Endothelial cell of umbilical vein (primary cell): ENCODE results near the gene SCTR. TPM values are rescaled to one million over a fixed set of nuclear protein-coding genes. Genes with fewer than 3 reads are reported as not detected.

Experiments
- BruUV-seq: library from RNA; stranded (reverse); fragments of 400-500 nt; replicated peaks from 2 replicates; lab custom pipeline; 2021; lab: Mats Ljungman, UMichigan
- CTCF ChIA-PET: fragments of 300-600, 350-600 bp; sonication (Branson Sonifier 250); formaldehyde crosslinking; loops from one replicate; lab custom pipeline; 2021; ENCODE audit warnings: antibody characterized with exemption, inconsistent platforms; lab: Charles Lee
- POLR2A ChIA-PET: fragments of 300-600, 350-600 bp; sonication (Branson Sonifier 250); formaldehyde crosslinking; loops from one replicate; lab custom pipeline; 2021; ENCODE audit warnings: antibody characterized with exemption, inconsistent platforms; lab: Charles Lee
- DNase-seq: peaks from one replicate; pipeline ENCODE4 v3.0.0-alpha.2; 2011; ENCODE audit warnings: low read depth, low spot score
- FAIRE-seq: peaks from 2 replicates; lab custom pipeline; 2011; peaks lifted over from hg19 to GRCh38; lab: Jason Lieb, UNC
- H2AFZ ChIP-seq: 2 replicates; pipeline ENCODE4 v1.6.0; 2012; ENCODE audit warnings: low read depth, low read length, control low read depth, inconsistent platforms
- H3K27ac ChIP-seq: 2 replicates; pipeline ENCODE4 v1.5.1; 2011; ENCODE audit warnings: low read depth, mild to moderate bottlenecking, control low read depth, low read length, moderate library complexity; ENCODE audit not compliant: insufficient read depth
- H3K27me3 ChIP-seq, 2 experiments: 2 replicates each; pipeline versions ENCODE4 v1.6.0 to v1.6.1; 2011; ENCODE audit warnings: low read length in 2 of 2, mixed read lengths in 1 of 2; ENCODE audit not compliant: control insufficient read depth in 2 of 2, insufficient read depth in 2 of 2
- H3K36me3 ChIP-seq, 2 experiments: 2 replicates in 1 of 2; 3 replicates in 1 of 2; pipeline ENCODE4 v1.5.1; 2011; ENCODE audit warnings: low read length in 2 of 2, mild to moderate bottlenecking in 1 of 2, moderate library complexity in 1 of 2; ENCODE audit not compliant: control insufficient read depth in 2 of 2, insufficient read depth in 2 of 2; ENCODE audit errors: extremely low read depth in 1 of 2
- H3K4me1 ChIP-seq: 3 replicates; pipeline ENCODE4 v1.5.1; 2011; ENCODE audit warnings: mild to moderate bottlenecking, low read length; ENCODE audit not compliant: control insufficient read depth, insufficient read depth; ENCODE audit errors: extremely low read depth
- H3K4me2 ChIP-seq: 2 replicates; pipeline ENCODE4 v1.6.1; 2011; ENCODE audit warnings: low read length, control low read depth, mixed read lengths; ENCODE audit not compliant: insufficient read depth
- H3K4me3 ChIP-seq, 3 experiments: fragments of 200-600 bp in 1 of 3; sonication (generic), shearing (Covaris generic) in 1 of 3; replicated peaks in 1 of 3; 2 replicates each; pipeline ENCODE4 v1.5.1; 2011 to 2016; ENCODE audit warnings: control low read depth in 3 of 3, low read length in 3 of 3, mild to moderate bottlenecking in 2 of 3, inconsistent platforms in 1 of 3, low read depth in 1 of 3, moderate library complexity in 1 of 3; ENCODE audit not compliant: insufficient read depth in 1 of 3
- H3K79me2 ChIP-seq: 2 replicates; pipeline ENCODE4 v1.6.0; 2012; ENCODE audit warnings: low read length, inconsistent platforms; ENCODE audit not compliant: control insufficient read depth, insufficient read depth
- H3K9ac ChIP-seq: replicated peaks from 2 replicates; pipeline ENCODE3; 2011; ENCODE audit warnings: low read length, control low read depth; ENCODE audit not compliant: insufficient read depth; ENCODE audit errors: extremely low read depth
- H3K9me1 ChIP-seq: replicated peaks from 3 replicates; pipeline ENCODE4 v1.6.0; 2011; ENCODE audit warnings: mild to moderate bottlenecking, low read length; ENCODE audit not compliant: control insufficient read depth, insufficient read depth; ENCODE audit errors: extremely low read depth
- H3K9me3 ChIP-seq: replicated peaks from 2 replicates; pipeline ENCODE4 v1.5.1; 2012; ENCODE audit warnings: low read length, inconsistent platforms; ENCODE audit not compliant: control insufficient read depth, insufficient read depth
- H4K20me1 ChIP-seq: replicated peaks from 2 replicates; pipeline ENCODE3; 2011; ENCODE audit warnings: mild to moderate bottlenecking, low read length; ENCODE audit not compliant: control insufficient read depth, insufficient read depth; ENCODE audit errors: extremely low read depth
- EZH2 ChIP-seq: IDR thresholded peaks from 2 replicates; pipeline ENCODE4 v1.6.1; 2012; ENCODE audit warnings: borderline replicate concordance, low read depth, mild to moderate bottlenecking, moderate library complexity, low read length, inconsistent platforms; ENCODE audit not compliant: severe bottlenecking
- FOS ChIP-seq: IDR thresholded peaks from 2 replicates; pipeline ENCODE4 v1.6.1; 2011; ENCODE audit warnings: mild to moderate bottlenecking, low read length, moderate library complexity, borderline replicate concordance; ENCODE audit not compliant: insufficient read depth
- GATA2 ChIP-seq: IDR thresholded peaks from 2 replicates; pipeline ENCODE4 v1.7.0; 2011; ENCODE audit warnings: low read depth, mild to moderate bottlenecking, moderate library complexity, mixed read lengths, low read length; ENCODE audit not compliant: insufficient read length, insufficient read depth
- JUN ChIP-seq: IDR thresholded peaks from 2 replicates; pipeline ENCODE4 v1.6.1; 2011; ENCODE audit warnings: borderline replicate concordance, low read depth; ENCODE audit not compliant: insufficient read length, insufficient read depth
- MYC ChIP-seq: IDR thresholded peaks from one replicate; pipeline ENCODE4 v1.6.1; 2011; ENCODE audit warnings: mild to moderate bottlenecking, low read depth, low read length
- POLR2A ChIP-seq: IDR thresholded peaks from 2 replicates; pipeline ENCODE4 v1.6.1; 2012; ENCODE audit warnings: low read depth, mild to moderate bottlenecking, control low read depth, low read length
- POLR2AphosphoS5 ChIP-seq: IDR thresholded peaks from 2 replicates; pipeline ENCODE4 v1.6.1; 2012; ENCODE audit warnings: low read depth, mild to moderate bottlenecking, control low read depth, low read length, moderate library complexity; ENCODE audit not compliant: insufficient read depth
- dilution Hi-C: fragments of 300-500 bp; cut with MboI; formaldehyde crosslinking; loops from one replicate; pipeline ENCODE4 v1.15.0; 2019; ENCODE audit warnings: low sequenced_read_pairs; ENCODE audit not compliant: extremely low pct_ligation_motif_present
- intact Hi-C: fragments of 100-400 bp; cut with micrococcal nuclease; formaldehyde crosslinking; loops from one replicate; pipeline ENCODE4 v1.10.0; 2022
- polyA plus RNA-seq, 4 experiments: library from polyadenylated mRNA; depleted of rRNA in 3 of 4; stranded (reverse) in 3 of 4; unstranded in 1 of 4; fragments of >200 nt; gene quantifications; 2 replicates each; pipeline versions ENCODE4 v1.2.1 to v1.2.3, GENCODE V29; 2011 to 2012; ENCODE audit warnings: missing spikeins in 1 of 4
- total RNA-seq: library from RNA; stranded (reverse); gene quantifications from 2 replicates; pipeline ENCODE4 v1.2.3, GENCODE V29; 2021
- TF ChIP-seq, protein P1 (sequence below): IDR thresholded peaks from 2 replicates; pipeline ENCODE4 v1.6.1; 2011; ENCODE audit not compliant: insufficient read depth, insufficient read length
- TF ChIP-seq, protein P2 (sequence below), 2 donors: IDR thresholded peaks; 1 replicate in 1 of 2; 2 replicates in 1 of 2; pipeline ENCODE4 v1.5.1; 2011; ENCODE audit warnings: low read length in 2 of 2, mild to moderate bottlenecking in 2 of 2, moderate library complexity in 2 of 2, control low read depth in 1 of 2, inconsistent platforms in 1 of 2, low read depth in 1 of 2; ENCODE audit not compliant: insufficient read depth in 1 of 2; ENCODE audit errors: extremely low read depth in 1 of 2

Gene SCTR
- total and polyA plus RNA-seq, 2 donors (not counting 3 experiments of a cell fraction or from before 2014, with no cell fraction given), result not detected

DNA sequence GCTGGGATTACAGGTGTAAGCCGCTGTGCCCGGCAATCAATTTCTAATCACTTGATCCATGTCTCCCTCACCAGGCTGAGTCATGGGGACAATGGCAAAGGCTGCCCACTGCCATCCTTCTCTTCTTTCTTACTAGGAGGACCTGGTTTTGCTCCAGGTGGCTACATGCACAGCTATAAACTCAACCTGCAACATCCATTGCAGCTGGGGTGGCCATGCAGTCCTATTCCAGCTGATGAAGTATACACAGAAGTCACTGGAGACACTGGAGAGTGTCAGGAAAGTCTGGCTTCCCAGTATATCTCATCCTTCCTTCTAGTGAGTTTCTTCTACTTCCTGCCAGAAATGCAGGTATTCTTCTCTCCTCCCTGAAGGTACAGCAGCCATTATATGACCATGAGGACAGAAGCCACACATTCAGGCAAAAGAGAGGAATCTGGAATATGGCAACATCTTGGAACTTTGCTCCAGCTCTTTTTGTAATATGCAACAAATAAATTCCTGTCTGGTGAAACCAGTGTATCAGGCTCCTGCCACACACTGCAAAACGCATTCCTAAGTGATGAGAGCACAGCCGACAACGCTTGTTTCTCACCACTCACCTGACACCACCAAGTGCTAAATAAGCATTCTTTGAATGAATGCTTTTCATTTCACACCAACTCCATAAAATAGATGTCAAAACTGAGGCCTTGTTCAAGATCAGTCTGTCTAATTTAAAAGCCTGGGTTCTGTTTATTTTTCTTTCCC, 32.3 kb downstream of the SCTR start:
- FAIRE-seq, result no peak
- Histone ChIP-seq H3K4me1 (peaks cover 3% of the 10 kb centered on the region), H3K27me3 (peaks cover 0 to 3% of the 10 kb centered on the region in 2 experiments), H3K4me3 (no peak overlapping the region), H3K9me1 (no peaks in the 10 kb centered on the region), H3K79me2 (no peaks in the 10 kb centered on the region), H3K9ac (no peak overlapping the region), H4K20me1 (no peaks in the 10 kb centered on the region), H2AFZ (no peak overlapping the region), H3K4me2 (no peak overlapping the region), H3K9me3 (no peaks in the 10 kb centered on the region), H3K36me3 (no peaks in the 10 kb centered on the region), H3K27ac (no peak overlapping the region)
- no TSS peak for BruUV-seq
- dilution Hi-C loops, result no loop called here
- ChIA-PET CTCF (no interaction called here), POLR2A (no interaction called here)
- TF ChIP-seq JUN (peak; percentile 55), EZH2 (no peak)
- peak; percentile 49 for DNase-seq
- intact Hi-C loops, result no loop called here

GRCh38 chr2:119490653-119491195, 33.6 kb downstream of the SCTR start:
- ChIA-PET POLR2A (no interaction called here), CTCF (interaction anchor here (2.0 kb wide), 1 partner anchor 15 kb away, joined by 8 read pairs; no protein-coding TSS in a partner anchor)
- Histone ChIP-seq H3K4me1 (peaks cover 3% of the 10 kb centered on the region), H3K9me3 (no peaks in the 10 kb centered on the region), H3K9ac (no peak overlapping the region), H3K9me1 (no peaks in the 10 kb centered on the region), H3K4me2 (no peak overlapping the region), H4K20me1 (no peaks in the 10 kb centered on the region), H3K36me3 (no peaks in the 10 kb centered on the region), H3K4me3 (no peak overlapping the region), H3K79me2 (no peaks in the 10 kb centered on the region), H2AFZ (no peak overlapping the region), H3K27me3 (peaks cover 0 to 3% of the 10 kb centered on the region in 2 experiments), H3K27ac (no peak overlapping the region)
- no TSS peak for BruUV-seq
- TF ChIP-seq POLR2A (no peak), JUN (no peak), MYC (no peak), GATA2 (no peak), EZH2 (no peak), POLR2AphosphoS5 (no peak), FOS (no peak)
- TF ChIP-seq, protein P1, sequence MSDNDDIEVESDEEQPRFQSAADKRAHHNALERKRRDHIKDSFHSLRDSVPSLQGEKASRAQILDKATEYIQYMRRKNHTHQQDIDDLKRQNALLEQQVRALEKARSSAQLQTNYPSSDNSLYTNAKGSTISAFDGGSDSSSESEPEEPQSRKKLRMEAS, result no peak
- TF ChIP-seq, protein P2, sequence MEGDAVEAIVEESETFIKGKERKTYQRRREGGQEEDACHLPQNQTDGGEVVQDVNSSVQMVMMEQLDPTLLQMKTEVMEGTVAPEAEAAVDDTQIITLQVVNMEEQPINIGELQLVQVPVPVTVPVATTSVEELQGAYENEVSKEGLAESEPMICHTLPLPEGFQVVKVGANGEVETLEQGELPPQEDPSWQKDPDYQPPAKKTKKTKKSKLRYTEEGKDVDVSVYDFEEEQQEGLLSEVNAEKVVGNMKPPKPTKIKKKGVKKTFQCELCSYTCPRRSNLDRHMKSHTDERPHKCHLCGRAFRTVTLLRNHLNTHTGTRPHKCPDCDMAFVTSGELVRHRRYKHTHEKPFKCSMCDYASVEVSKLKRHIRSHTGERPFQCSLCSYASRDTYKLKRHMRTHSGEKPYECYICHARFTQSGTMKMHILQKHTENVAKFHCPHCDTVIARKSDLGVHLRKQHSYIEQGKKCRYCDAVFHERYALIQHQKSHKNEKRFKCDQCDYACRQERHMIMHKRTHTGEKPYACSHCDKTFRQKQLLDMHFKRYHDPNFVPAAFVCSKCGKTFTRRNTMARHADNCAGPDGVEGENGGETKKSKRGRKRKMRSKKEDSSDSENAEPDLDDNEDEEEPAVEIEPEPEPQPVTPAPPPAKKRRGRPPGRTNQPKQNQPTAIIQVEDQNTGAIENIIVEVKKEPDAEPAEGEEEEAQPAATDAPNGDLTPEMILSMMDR (IDR thresholded peaks at IDR 0.05; ENCODE audit: extremely low read depth in 1 of 2, insufficient read depth in 1 of 2, low read depth in 1 of 2, low read length in 2 of 2), result no peak
- FAIRE-seq (no peak), DNase-seq (no peak)
- dilution Hi-C loops (no loop called here), intact Hi-C loops (no loop called here)
